ENCODE results near the gene DTD1.

DTD1 gene

GRCh38 chr20:18553746-18554145 is 34.1 kb upstream of the DTD1 start:
- H3K4me1 ChIP-seq (ENCODE audit: control insufficient read depth, low read length) = no peaks in the 10 kb centered on the region
- no peaks in the 10 kb centered on the region for H3K9me3 ChIP-seq (ENCODE audit: control insufficient read depth, insufficient read depth, low read length)
- no peak overlapping the region for H3K4me3 ChIP-seq (ENCODE audit: low read length)
- H3K9me2 ChIP-seq (replicated peaks; ENCODE audit: control insufficient read depth, low read length) = no peaks in the 10 kb centered on the region
- H3K36me3 ChIP-seq (ENCODE audit: control insufficient read depth, low read length) = peaks cover 51% of the 10 kb centered on the region
- no peak for TF ChIP-seq EZH2phosphoT487 (IDR thresholded peaks at IDR 0.05; ENCODE audit: borderline replicate concordance, low read length)
- TF ChIP-seq CTCF (IDR thresholded peaks at IDR 0.05; ENCODE audit: low read depth, low read length, poor library complexity, severe bottlenecking) = no peak
- no peak overlapping the region for H3K4me2 ChIP-seq (ENCODE audit: low read length)
- H3K79me2 ChIP-seq (ENCODE audit: control insufficient read depth, low read length) = no peaks in the 10 kb centered on the region
- H3K27ac ChIP-seq (ENCODE audit: low read depth, low read length) = no peak overlapping the region
- H3F3A ChIP-seq (ENCODE audit: control insufficient read depth, insufficient read depth) = no peaks in the 10 kb centered on the region
- no peaks in the 10 kb centered on the region for H3K27me3 ChIP-seq (ENCODE audit: control insufficient read depth, low read length)
- H4K20me1 ChIP-seq (ENCODE audit: control insufficient read depth, insufficient read depth, low read depth, low read length) = no peaks in the 10 kb centered on the region

DNA sequence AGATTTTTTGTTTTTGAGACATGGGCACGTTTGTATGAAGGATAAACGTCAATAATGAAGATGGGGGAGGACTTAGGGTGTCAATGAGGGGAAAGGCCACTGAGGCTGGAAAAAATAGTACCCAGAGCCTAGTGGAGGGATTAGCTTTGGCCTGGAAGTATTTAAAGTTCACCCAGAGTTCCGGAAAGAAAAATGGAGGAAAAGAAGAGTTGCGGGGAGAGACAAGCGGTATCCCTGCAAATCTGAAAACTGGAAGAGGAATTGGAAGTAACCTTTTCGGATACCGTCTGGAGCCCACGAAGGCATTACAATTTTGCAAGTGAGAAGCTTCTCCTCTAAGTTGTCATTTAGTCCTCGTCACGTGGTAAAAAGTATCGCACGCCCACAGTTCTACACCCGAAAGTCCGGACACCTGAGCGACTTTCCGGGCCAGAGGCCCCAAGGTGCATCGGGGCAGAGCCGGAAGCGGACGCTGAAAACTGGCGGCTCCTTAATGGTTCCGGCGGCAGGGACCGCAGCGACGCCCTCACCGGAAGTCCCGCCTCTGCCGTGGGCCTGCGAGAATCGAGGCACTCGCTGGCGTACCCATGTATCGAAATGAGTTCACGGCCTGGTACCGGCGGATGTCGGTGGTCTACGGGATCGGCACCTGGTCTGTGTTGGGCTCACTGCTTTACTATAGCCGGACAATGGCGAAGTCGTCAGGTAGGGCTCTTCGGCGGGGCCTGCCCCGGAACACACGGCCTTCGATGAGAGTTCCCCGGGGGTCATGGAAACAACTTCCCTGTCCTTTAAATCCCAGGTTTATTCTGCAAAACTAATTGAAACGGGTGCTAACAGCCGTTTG is 20.7 kb upstream of the DTD1 start, which contains the start of gene SMIM26:
SMIM26 (plus strand) TSS at position 541 of the 847 bp plus-strand sequence; CDS start at position 588, 47 bp downstream.
- TF ChIP-seq CTCF (IDR thresholded peaks at IDR 0.05; ENCODE audit: low read depth, low read length, poor library complexity, severe bottlenecking) (no peak), EZH2phosphoT487 (IDR thresholded peaks at IDR 0.05; ENCODE audit: borderline replicate concordance, low read length) (no peak)
- Histone ChIP-seq H3K27ac (ENCODE audit: low read depth, low read length) (peak within 1 kb of the TSS; percentile 44), H3K4me2 (ENCODE audit: low read length) (peak within 1 kb of the TSS; percentile 98), H3K9me3 (ENCODE audit: control insufficient read depth, insufficient read depth, low read length) (no peaks in the 10 kb centered on the region), H3K79me2 (ENCODE audit: control insufficient read depth, low read length) (peaks cover 36% of the 10 kb centered on the region), H4K20me1 (ENCODE audit: control insufficient read depth, insufficient read depth, low read depth, low read length) (no peaks in the 10 kb centered on the region), H3K27me3 (ENCODE audit: control insufficient read depth, low read length) (no peaks in the 10 kb centered on the region), H3K9me2 (replicated peaks; ENCODE audit: control insufficient read depth, low read length) (no peaks in the 10 kb centered on the region), H3K36me3 (ENCODE audit: control insufficient read depth, low read length) (peaks cover 35% of the 10 kb centered on the region), H3K4me1 (ENCODE audit: control insufficient read depth, low read length) (peaks cover 17% of the 10 kb centered on the region), H3K4me3 (ENCODE audit: low read length) (peak within 1 kb of the TSS; percentile 90), H3F3A (ENCODE audit: control insufficient read depth, insufficient read depth) (peaks cover 3% of the 10 kb centered on the region; the same call in 1 of the 2 replicates)

- Histone ChIP-seq H3K27me3 (ENCODE audit: control insufficient read depth, low read length) (no peaks in the 10 kb centered on the region), H3K4me2 (ENCODE audit: low read length) (peak overlapping the region; percentile 98), H3K79me2 (ENCODE audit: control insufficient read depth, low read length) (peaks cover 36% of the 10 kb centered on the region), H4K20me1 (ENCODE audit: control insufficient read depth, insufficient read depth, low read depth, low read length) (no peaks in the 10 kb centered on the region), H3K9me3 (ENCODE audit: control insufficient read depth, insufficient read depth, low read length) (no peaks in the 10 kb centered on the region), H3K4me1 (ENCODE audit: control insufficient read depth, low read length) (peaks cover 17% of the 10 kb centered on the region), H3K4me3 (ENCODE audit: low read length) (peak overlapping the region; percentile 90), H3K27ac (ENCODE audit: low read depth, low read length) (peak overlapping the region; percentile 44), H3K9me2 (replicated peaks; ENCODE audit: control insufficient read depth, low read length) (no peaks in the 10 kb centered on the region), H3F3A (ENCODE audit: control insufficient read depth, insufficient read depth) (peaks cover 3% of the 10 kb centered on the region; the same call in 1 of the 2 replicates), H3K36me3 (ENCODE audit: control insufficient read depth, low read length) (peaks cover 32% of the 10 kb centered on the region)
- TF ChIP-seq CTCF (IDR thresholded peaks at IDR 0.05; ENCODE audit: low read depth, low read length, poor library complexity, severe bottlenecking) (no peak), EZH2phosphoT487 (IDR thresholded peaks at IDR 0.05; ENCODE audit: borderline replicate concordance, low read length) (no peak)
These were observed 20.1 kb upstream of the DTD1 start for GRCh38 chr20:18567739-18568091.

All from DOHH2 (cell line).